ENCODE measurements around the gene MS4A5. TPM values are rescaled to one million over a fixed set of nuclear protein-coding genes. Genes with fewer than 3 reads are reported as not detected.

The MS4A5 gene
- total and polyA plus RNA-seq, 2 donors from 2014 or later = not detected

GRCh38 chr11:60468829-60469228 lies 39.5 kb downstream of the MS4A5 start:
- Histone ChIP-seq H3K36me3 (ENCODE audit: control insufficient read depth in 2 of 3, insufficient read depth in 3 of 3, low read length in 3 of 3) (no peaks in the 10 kb centered on the region), H3K4me1 (ENCODE audit: control insufficient read depth in 2 of 3, insufficient read depth in 2 of 3, low read depth in 1 of 3, low read length in 3 of 3) (no peaks in the 10 kb centered on the region), H3K9ac (ENCODE audit: low read length in 3 of 3) (no peak overlapping the region), H3K9me3 (ENCODE audit: control insufficient read depth in 2 of 3, insufficient read depth in 1 of 3, low read length in 3 of 3) (no peaks in the 10 kb centered on the region), H3K4me3 (ENCODE audit: low read length in 3 of 3) (no peak overlapping the region), H3K27me3 (ENCODE audit: control insufficient read depth, insufficient read depth, low read length) (no peaks in the 10 kb centered on the region), H3K27ac (ENCODE audit: low read depth in 2 of 2, low read length in 2 of 2) (no peak overlapping the region)
- no peak for TF ChIP-seq CTCF (IDR thresholded peaks at IDR 0.05; ENCODE audit: borderline replicate concordance, extremely low read depth, insufficient read depth)
- DNase-seq (no peak), FAIRE-seq (no peak)
- intact Hi-C loops (cut with DNase I) = no loop called here

- H3K4me3 ChIP-seq (ENCODE audit: low read length in 3 of 3) = no peak overlapping the region
- FAIRE-seq = no peak
- no peaks in the 10 kb centered on the region for H3K4me1 ChIP-seq (ENCODE audit: control insufficient read depth in 2 of 3, insufficient read depth in 2 of 3, low read depth in 1 of 3, low read length in 3 of 3)
- no peak for TF ChIP-seq CTCF (IDR thresholded peaks at IDR 0.05; ENCODE audit: borderline replicate concordance, extremely low read depth, insufficient read depth)
- no peaks in the 10 kb centered on the region for H3K9me3 ChIP-seq (ENCODE audit: control insufficient read depth in 2 of 3, insufficient read depth in 1 of 3, low read length in 3 of 3)
- no peak overlapping the region for H3K27ac ChIP-seq (ENCODE audit: low read depth in 2 of 2, low read length in 2 of 2)
- H3K9ac ChIP-seq (ENCODE audit: low read length in 3 of 3) = no peak overlapping the region
- intact Hi-C loops (cut with DNase I) = no loop called here
- no peaks in the 10 kb centered on the region for H3K27me3 ChIP-seq (ENCODE audit: control insufficient read depth, insufficient read depth, low read length)
- no peak for DNase-seq
- no peaks in the 10 kb centered on the region for H3K36me3 ChIP-seq (ENCODE audit: control insufficient read depth in 2 of 3, insufficient read depth in 3 of 3, low read length in 3 of 3)
Measured at GRCh38 chr11:60469723-60470122, 40.4 kb downstream of the MS4A5 start.

DNA sequence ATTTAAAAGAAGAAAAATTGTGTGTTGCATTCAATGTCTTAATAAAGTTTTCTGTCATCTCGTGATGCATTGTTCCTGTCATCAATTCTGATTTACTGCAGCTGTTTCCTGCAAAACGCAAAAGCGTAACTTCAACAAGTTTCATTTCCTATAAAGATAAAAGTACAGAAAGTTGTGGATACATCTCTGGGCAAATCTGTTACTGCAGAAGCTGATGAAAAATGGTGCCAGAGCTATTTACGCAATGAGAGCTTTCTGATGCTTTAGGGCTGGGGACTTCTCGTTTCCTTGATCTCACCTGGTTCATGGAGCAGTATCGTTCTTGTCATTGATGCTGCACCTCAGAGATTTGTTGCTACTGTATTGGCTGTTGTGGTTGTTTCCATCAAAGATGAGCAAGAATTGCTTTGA lies 47.7 kb downstream of the MS4A5 start:
- no peaks in the 10 kb centered on the region for H3K36me3 ChIP-seq (ENCODE audit: control insufficient read depth in 2 of 3, insufficient read depth in 3 of 3, low read length in 3 of 3)
- H3K9ac ChIP-seq (ENCODE audit: low read length in 3 of 3) = no peak overlapping the region
- intact Hi-C loops (cut with DNase I) = no loop called here
- no peaks in the 10 kb centered on the region for H3K27me3 ChIP-seq (ENCODE audit: control insufficient read depth, insufficient read depth, low read length)
- no peak overlapping the region for H3K4me3 ChIP-seq (ENCODE audit: low read length in 3 of 3)
- no peak for FAIRE-seq
- H3K9me3 ChIP-seq (ENCODE audit: control insufficient read depth in 2 of 3, insufficient read depth in 1 of 3, low read length in 3 of 3) = no peaks in the 10 kb centered on the region
- H3K4me1 ChIP-seq (ENCODE audit: control insufficient read depth in 2 of 3, insufficient read depth in 2 of 3, low read depth in 1 of 3, low read length in 3 of 3) = no peaks in the 10 kb centered on the region
- no peak for DNase-seq
- no peak overlapping the region for H3K27ac ChIP-seq (ENCODE audit: low read depth in 2 of 2, low read length in 2 of 2)
- TF ChIP-seq CTCF (IDR thresholded peaks at IDR 0.05; ENCODE audit: borderline replicate concordance, extremely low read depth, insufficient read depth) = no peak

DNA sequence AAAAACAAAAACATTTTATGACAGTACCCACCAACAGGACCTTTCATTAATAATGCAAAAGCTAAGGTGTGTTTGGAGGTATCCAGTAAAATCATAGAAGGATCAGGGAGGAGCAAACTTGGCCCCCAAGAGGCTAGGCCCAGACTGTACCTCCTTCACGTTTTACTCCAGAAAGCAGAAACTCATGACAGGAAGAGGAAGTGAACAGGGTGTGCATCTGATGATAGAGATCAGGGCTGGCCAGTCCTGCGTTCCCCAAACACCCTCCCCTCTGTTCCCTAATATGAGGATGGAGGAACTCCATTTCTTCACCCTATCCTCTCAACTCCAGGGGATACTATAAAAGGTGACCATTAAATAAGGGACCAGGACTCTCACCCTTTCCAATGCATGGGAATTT lies 53.0 kb downstream of the MS4A5 start:
- H3K36me3 ChIP-seq (ENCODE audit: control insufficient read depth in 2 of 3, insufficient read depth in 3 of 3, low read length in 3 of 3) = no peaks in the 10 kb centered on the region
- no peak for FAIRE-seq
- no peak overlapping the region for H3K4me3 ChIP-seq (ENCODE audit: low read length in 3 of 3)
- H3K27me3 ChIP-seq (ENCODE audit: control insufficient read depth, insufficient read depth, low read length) = no peaks in the 10 kb centered on the region
- intact Hi-C loops (cut with DNase I) = no loop called here
- no peaks in the 10 kb centered on the region for H3K4me1 ChIP-seq (ENCODE audit: control insufficient read depth in 2 of 3, insufficient read depth in 2 of 3, low read depth in 1 of 3, low read length in 3 of 3)
- H3K9me3 ChIP-seq (ENCODE audit: control insufficient read depth in 2 of 3, insufficient read depth in 1 of 3, low read length in 3 of 3) = no peaks in the 10 kb centered on the region
- no peak for DNase-seq
- H3K27ac ChIP-seq (ENCODE audit: low read depth in 2 of 2, low read length in 2 of 2) = no peak overlapping the region
- no peak for TF ChIP-seq CTCF (IDR thresholded peaks at IDR 0.05; ENCODE audit: borderline replicate concordance, extremely low read depth, insufficient read depth)
- H3K9ac ChIP-seq (ENCODE audit: low read length in 3 of 3) = no peak overlapping the region
